ENCODE results near the gene MYMX. TPM values are rescaled to one million over a fixed set of nuclear protein-coding genes. Genes with fewer than 3 reads are reported as not detected.
A peak's percentile ranks its signal among the peaks of the same experiment; 100 is the strongest.

The MYMX gene
- total RNA-seq, 2 donors from 2014 or later = not detected

DNA sequence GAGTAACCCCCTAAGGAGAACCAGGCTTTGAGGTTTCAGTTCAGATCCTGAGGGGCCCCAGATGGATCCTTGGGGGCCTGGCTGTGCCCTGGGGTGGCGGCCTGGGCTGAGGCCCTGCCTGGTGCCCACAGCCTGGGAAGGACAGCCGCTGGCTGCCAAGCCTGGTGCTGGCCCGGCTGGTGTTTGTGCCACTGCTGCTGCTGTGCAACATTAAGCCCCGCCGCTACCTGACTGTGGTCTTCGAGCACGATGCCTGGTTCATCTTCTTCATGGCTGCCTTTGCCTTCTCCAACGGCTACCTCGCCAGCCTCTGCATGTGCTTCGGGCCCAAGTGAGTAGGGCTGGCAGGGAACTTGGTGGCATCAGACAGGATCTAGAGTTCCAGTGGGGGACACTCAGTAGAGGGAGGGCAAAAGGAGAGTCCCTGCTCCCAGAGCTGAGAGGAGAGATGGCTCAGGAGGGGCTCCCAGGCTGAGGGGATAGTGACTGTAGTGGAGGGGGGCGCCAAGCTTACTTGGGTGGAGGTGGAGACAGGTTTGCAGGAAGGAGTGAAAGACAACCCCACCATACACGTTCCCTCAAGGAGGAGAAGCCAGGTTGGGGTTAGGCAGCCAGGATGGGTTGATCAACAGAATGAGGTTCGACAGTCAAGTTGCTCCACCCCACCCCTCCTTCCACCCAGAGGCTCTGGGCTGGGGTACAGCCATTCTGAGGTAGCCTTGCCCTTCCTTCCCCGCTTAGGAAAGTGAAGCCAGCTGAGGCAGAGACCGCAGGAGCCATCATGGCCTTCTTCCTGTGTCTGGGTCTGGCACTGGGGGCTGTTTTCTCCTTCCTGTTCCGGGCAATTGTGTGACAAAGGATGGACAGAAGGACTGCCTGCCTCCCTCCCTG lies 16.2 kb downstream of the MYMX start:
- H3K4me1 ChIP-seq (replicated peaks) = peaks cover 15% of the 10 kb centered on the region
- TF ChIP-seq, protein P1, sequence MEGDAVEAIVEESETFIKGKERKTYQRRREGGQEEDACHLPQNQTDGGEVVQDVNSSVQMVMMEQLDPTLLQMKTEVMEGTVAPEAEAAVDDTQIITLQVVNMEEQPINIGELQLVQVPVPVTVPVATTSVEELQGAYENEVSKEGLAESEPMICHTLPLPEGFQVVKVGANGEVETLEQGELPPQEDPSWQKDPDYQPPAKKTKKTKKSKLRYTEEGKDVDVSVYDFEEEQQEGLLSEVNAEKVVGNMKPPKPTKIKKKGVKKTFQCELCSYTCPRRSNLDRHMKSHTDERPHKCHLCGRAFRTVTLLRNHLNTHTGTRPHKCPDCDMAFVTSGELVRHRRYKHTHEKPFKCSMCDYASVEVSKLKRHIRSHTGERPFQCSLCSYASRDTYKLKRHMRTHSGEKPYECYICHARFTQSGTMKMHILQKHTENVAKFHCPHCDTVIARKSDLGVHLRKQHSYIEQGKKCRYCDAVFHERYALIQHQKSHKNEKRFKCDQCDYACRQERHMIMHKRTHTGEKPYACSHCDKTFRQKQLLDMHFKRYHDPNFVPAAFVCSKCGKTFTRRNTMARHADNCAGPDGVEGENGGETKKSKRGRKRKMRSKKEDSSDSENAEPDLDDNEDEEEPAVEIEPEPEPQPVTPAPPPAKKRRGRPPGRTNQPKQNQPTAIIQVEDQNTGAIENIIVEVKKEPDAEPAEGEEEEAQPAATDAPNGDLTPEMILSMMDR (IDR thresholded peaks at IDR 0.05) = no peak
- TF ChIP-seq POLR2A (IDR thresholded peaks at IDR 0.05) = no peak
- no peak for TF ChIP-seq POLR2AphosphoS5 (IDR thresholded peaks at IDR 0.05)
- H3K9me3 ChIP-seq = no peaks in the 10 kb centered on the region
- H3K27ac ChIP-seq = peak overlapping the region; percentile 69 to 80
- 86% methylated on average over 16 of the region's 16 CpGs for WGBS
- no peaks in the 10 kb centered on the region for H3K36me3 ChIP-seq
- DNase-seq (ENCODE audit: low spot score) = no peak
- intact Hi-C loops (cut with DNase I) = loop anchor here (5.0 kb wide), 1 partner anchor 136 kb away; no protein-coding TSS in a partner anchor
- H3K4me3 ChIP-seq = no peak overlapping the region
- H3K27me3 ChIP-seq (replicated peaks; ENCODE audit: insufficient read depth) = no peaks in the 10 kb centered on the region

DNA sequence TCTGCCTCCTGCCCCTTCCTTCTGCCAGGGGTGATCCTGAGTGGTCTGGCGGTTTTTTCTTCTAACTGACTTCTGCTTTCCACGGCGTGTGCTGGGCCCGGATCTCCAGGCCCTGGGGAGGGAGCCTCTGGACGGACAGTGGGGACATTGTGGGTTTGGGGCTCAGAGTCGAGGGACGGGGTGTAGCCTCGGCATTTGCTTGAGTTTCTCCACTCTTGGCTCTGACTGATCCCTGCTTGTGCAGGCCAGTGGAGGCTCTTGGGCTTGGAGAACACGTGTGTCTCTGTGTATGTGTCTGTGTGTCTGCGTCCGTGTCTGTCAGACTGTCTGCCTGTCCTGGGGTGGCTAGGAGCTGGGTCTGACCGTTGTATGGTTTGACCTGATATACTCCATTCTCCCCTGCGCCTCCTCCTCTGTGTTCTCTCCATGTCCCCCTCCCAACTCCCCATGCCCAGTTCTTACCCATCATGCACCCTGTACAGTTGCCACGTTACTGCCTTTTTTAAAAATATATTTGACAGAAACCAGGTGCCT lies 16.9 kb downstream of the MYMX start:
- intact Hi-C loops (cut with DNase I) = loop anchor here (1.0 to 5.0 kb wide), 2 partner anchors 60 to 136 kb away; no protein-coding TSS in a partner anchor
- H3K9me3 ChIP-seq = no peaks in the 10 kb centered on the region
- H3K4me3 ChIP-seq = no peak overlapping the region
- no peaks in the 10 kb centered on the region for H3K27me3 ChIP-seq (replicated peaks; ENCODE audit: insufficient read depth)
- H3K27ac ChIP-seq = peak overlapping the region; percentile 69 to 80
- no peak for DNase-seq (ENCODE audit: low spot score)
- TF ChIP-seq POLR2AphosphoS5 (IDR thresholded peaks at IDR 0.05) (no peak), POLR2A (IDR thresholded peaks at IDR 0.05) (no peak)
- TF ChIP-seq, protein P1 (IDR thresholded peaks at IDR 0.05) = no peak
- 35% methylated on average over 14 of the region's 14 CpGs for WGBS
- H3K4me1 ChIP-seq (replicated peaks) = peaks cover 15% of the 10 kb centered on the region
- H3K36me3 ChIP-seq = no peaks in the 10 kb centered on the region

DNA sequence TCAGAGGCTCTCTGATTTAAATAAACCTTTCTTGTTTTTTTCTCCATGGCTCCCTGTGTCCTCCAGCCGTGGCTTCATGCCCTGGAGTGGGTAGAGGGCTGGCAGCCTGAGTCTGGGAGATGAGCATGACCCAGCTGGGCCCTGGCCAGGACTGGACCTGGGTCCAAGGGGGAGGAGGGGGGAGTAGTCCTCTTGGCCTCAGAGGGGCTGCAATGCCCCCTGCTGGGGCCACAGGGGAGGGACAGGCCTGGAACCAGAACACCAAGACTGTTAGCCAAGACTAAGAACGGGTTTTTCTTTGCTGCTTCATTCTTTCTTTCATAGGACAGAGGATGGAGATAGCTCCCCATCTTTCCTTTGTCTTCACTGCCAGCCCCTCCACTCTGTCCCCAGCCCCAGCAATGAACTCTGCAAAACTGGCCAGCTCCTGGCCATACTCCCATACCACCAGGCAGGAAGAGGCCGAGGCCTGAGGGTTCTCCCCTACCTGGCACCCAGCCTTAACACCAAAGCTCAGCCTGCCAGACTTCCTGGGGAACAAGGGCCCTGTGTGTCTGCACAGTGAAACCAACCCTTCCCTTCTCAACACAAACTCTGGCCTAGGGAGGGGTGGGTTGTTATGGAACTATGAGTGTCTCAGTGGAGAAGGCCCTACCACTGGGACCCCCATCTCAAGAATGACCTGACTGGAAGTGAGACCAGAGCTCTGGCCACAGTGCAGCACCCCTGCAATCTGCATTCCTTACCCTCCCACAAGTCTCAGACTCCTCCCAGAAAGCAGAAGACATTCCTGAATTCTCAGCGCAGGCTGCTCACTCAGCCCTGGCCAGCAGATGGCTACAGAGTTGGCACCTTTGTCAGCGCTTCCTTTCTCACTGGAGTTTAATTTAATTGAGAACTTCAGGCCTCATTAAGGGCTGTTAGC lies 17.6 kb downstream of the MYMX start:
- peak; percentile 63 for DNase-seq (ENCODE audit: low spot score)

DNA sequence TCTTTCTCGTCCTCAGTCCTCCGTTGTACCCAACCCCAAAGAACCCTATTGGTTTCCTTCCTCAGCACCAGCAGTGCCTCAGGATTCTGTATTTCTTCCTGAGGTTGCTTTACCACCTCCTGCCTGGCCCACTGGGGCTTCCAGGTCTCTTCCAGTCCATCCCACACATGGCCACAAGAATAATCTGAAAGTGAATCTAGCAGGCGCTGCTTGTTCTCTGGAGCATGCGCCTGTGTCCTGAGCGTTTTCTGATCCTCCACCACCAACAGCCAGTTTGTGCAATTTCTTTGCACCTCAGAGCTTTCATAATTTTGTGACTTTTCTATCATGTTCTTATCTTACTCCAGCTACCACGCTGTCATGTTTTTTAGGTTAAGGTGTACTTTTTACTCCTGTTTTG lies 18.5 kb downstream of the MYMX start:
- no peaks in the 10 kb centered on the region for H3K27me3 ChIP-seq (replicated peaks; ENCODE audit: insufficient read depth)
- no peaks in the 10 kb centered on the region for H3K36me3 ChIP-seq
- H3K4me1 ChIP-seq (replicated peaks) = peaks cover 15% of the 10 kb centered on the region
- 61% methylated on average over 6 of the region's 6 CpGs for WGBS
- peak overlapping the region; percentile 69 to 80 for H3K27ac ChIP-seq
- intact Hi-C loops (cut with DNase I) = no loop called here
- no peak for DNase-seq (ENCODE audit: low spot score)
- H3K4me3 ChIP-seq = no peak overlapping the region
- no peak for TF ChIP-seq POLR2AphosphoS5 (IDR thresholded peaks at IDR 0.05)
- H3K9me3 ChIP-seq = no peaks in the 10 kb centered on the region

More for the DNA sequence above, 17.6 kb downstream of the MYMX start:
- WGBS = 9% methylated on average over 5 of the region's 5 CpGs
- Histone ChIP-seq H3K9me3 (no peaks in the 10 kb centered on the region), H3K4me3 (no peak overlapping the region), H3K36me3 (no peaks in the 10 kb centered on the region), H3K27me3 (replicated peaks; ENCODE audit: insufficient read depth) (no peaks in the 10 kb centered on the region), H3K27ac (peak overlapping the region; percentile 69 to 80), H3K4me1 (replicated peaks) (peaks cover 15% of the 10 kb centered on the region)
- intact Hi-C loops (cut with DNase I) = loop anchor here (1.0 to 5.0 kb wide), 2 partner anchors 61 to 137 kb away; no protein-coding TSS in a partner anchor
- TF ChIP-seq, protein P1 (IDR thresholded peaks at IDR 0.05) = peak; percentile 41 to 90 (median 64)
- TF ChIP-seq POLR2A (IDR thresholded peaks at IDR 0.05) = no peak
- TF ChIP-seq POLR2AphosphoS5 (IDR thresholded peaks at IDR 0.05) = peak; percentile 61
